Measurements from ENCODE around the gene PCYT1B.

DNA sequence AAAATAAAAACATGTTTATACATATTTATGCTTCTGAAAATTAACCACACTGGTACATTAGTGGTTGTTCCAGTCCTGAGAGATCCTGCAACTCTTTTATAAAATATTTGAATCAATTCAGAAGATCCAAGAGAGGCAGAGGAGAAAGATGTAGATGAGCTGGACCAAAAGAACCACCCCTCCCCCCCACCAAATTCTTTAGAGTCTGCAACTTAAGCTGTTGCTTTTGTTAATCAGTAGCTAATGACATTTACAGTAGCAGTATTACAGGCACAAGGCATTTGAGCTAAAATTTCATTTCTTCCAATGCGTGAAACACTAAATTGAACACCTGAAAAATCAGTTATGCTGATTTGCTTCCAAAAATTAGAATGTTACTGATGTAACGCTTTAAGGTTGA, 120.5 kb downstream of the PCYT1B start:
- TF ChIP-seq, protein P1, sequence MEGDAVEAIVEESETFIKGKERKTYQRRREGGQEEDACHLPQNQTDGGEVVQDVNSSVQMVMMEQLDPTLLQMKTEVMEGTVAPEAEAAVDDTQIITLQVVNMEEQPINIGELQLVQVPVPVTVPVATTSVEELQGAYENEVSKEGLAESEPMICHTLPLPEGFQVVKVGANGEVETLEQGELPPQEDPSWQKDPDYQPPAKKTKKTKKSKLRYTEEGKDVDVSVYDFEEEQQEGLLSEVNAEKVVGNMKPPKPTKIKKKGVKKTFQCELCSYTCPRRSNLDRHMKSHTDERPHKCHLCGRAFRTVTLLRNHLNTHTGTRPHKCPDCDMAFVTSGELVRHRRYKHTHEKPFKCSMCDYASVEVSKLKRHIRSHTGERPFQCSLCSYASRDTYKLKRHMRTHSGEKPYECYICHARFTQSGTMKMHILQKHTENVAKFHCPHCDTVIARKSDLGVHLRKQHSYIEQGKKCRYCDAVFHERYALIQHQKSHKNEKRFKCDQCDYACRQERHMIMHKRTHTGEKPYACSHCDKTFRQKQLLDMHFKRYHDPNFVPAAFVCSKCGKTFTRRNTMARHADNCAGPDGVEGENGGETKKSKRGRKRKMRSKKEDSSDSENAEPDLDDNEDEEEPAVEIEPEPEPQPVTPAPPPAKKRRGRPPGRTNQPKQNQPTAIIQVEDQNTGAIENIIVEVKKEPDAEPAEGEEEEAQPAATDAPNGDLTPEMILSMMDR (IDR thresholded peaks at IDR 0.05), result no peak
- TF ChIP-seq POLR2AphosphoS5 (IDR thresholded peaks at IDR 0.05), result no peak

All from stomach (tissue), 4 donors.